T-helper 1 cell (primary cell): ENCODE measurements around the gene ENOX1.

Experiments used
- DNase-seq, 5 donors: peaks; one replicate each; pipeline ENCODE4 v3.0.0-alpha.2; 2012 to 2020

The ENOX1 gene

GRCh38 chr13:43300865-43301264 is 485.9 kb downstream of the ENOX1 start:
- no peak for DNase-seq

GRCh38 chr13:43299374-43299773 is 487.4 kb downstream of the ENOX1 start:
- DNase-seq = no peak

GRCh38 chr13:43298816-43299215 is 488.0 kb downstream of the ENOX1 start:
- no peak for DNase-seq

- no peak for DNase-seq
Measured at GRCh38 chr13:43297967-43298678, 488.6 kb downstream of the ENOX1 start.

GRCh38 chr13:43295825-43296564 is 490.8 kb downstream of the ENOX1 start:
- DNase-seq = no peak

- DNase-seq = no peak
Measured at GRCh38 chr13:43295321-43295720, 491.5 kb downstream of the ENOX1 start.

GRCh38 chr13:43294412-43294811 is 492.4 kb downstream of the ENOX1 start:
- DNase-seq = no peak

GRCh38 chr13:43293986-43294385 is 492.8 kb downstream of the ENOX1 start:
- no peak for DNase-seq

GRCh38 chr13:43293561-43293960 is 493.2 kb downstream of the ENOX1 start:
- DNase-seq = no peak

GRCh38 chr13:43293008-43293407 is 493.8 kb downstream of the ENOX1 start:
- DNase-seq = no peak

GRCh38 chr13:43291287-43292060 is 495.3 kb downstream of the ENOX1 start:
- no peak for DNase-seq

- no peak for DNase-seq
Measured at GRCh38 chr13:43289470-43290255, 497.1 kb downstream of the ENOX1 start.

GRCh38 chr13:43286751-43287150 is 500.0 kb downstream of the ENOX1 start:
- DNase-seq = no peak

GRCh38 chr13:43285933-43286597 is 500.7 kb downstream of the ENOX1 start:
- no peak for DNase-seq

- no peak for DNase-seq
Measured at GRCh38 chr13:43284162-43284561, 502.6 kb downstream of the ENOX1 start.

- DNase-seq = no peak
Measured at GRCh38 chr13:43279696-43280095, 507.1 kb downstream of the ENOX1 start.

- no peak for DNase-seq
Measured at GRCh38 chr13:43278127-43278526, 508.6 kb downstream of the ENOX1 start.

- no peak for DNase-seq
Measured at GRCh38 chr13:43277142-43277541, 509.6 kb downstream of the ENOX1 start.

GRCh38 chr13:43274881-43275280 is 511.9 kb downstream of the ENOX1 start:
- DNase-seq = no peak

- DNase-seq = no peak
Measured at GRCh38 chr13:43273362-43273761, 513.4 kb downstream of the ENOX1 start.

GRCh38 chr13:43272851-43273250 is 513.9 kb downstream of the ENOX1 start:
- no peak for DNase-seq

- no peak for DNase-seq
Measured at GRCh38 chr13:43271152-43271551, 515.6 kb downstream of the ENOX1 start.
